ENCODE results near the gene TNS1. TPM values are rescaled to one million over a fixed set of nuclear protein-coding genes. Genes with fewer than 3 reads are reported as not detected.
"Not testable (repeated sequence)": the region's sequence is repeated elsewhere in the genome, so short reads cannot be mapped to it uniquely, and the experiment has no call there.

The TNS1 gene
- polyA plus RNA-seq, 4 donors, result 56.1 to 65.8 (median 61.6) TPM

DNA sequence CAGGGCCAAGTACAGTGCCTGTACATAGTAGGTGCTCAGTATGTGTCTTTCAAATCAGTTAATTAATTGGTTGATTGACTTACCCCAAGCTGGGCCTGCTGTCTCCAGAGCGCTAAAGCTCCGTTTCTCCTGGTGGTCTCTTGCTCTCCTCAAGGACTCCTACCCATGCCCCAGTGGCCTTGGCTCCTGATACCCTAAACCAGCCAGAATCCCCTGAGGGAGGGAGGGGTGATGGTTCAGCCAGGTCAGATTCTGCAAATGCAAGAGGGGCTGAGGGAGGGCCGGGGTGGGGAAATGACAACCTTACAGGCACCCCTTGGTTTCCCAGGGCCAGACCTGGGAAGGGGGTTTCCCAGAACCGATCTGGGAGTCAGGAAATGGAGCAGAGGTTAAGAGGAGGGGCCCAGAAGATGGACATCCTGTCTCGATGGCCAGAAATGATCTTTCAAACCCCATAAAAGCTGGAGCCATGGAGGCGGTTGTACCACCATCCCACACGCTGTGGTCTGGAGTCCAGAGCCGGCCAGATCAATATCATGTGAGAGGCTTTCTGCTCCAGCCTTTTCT lies 209.1 kb downstream of the TNS1 start:
- DNase-seq (ENCODE audit: low read depth in 4 of 4, low spot score in 3 of 4), result no peak

DNA sequence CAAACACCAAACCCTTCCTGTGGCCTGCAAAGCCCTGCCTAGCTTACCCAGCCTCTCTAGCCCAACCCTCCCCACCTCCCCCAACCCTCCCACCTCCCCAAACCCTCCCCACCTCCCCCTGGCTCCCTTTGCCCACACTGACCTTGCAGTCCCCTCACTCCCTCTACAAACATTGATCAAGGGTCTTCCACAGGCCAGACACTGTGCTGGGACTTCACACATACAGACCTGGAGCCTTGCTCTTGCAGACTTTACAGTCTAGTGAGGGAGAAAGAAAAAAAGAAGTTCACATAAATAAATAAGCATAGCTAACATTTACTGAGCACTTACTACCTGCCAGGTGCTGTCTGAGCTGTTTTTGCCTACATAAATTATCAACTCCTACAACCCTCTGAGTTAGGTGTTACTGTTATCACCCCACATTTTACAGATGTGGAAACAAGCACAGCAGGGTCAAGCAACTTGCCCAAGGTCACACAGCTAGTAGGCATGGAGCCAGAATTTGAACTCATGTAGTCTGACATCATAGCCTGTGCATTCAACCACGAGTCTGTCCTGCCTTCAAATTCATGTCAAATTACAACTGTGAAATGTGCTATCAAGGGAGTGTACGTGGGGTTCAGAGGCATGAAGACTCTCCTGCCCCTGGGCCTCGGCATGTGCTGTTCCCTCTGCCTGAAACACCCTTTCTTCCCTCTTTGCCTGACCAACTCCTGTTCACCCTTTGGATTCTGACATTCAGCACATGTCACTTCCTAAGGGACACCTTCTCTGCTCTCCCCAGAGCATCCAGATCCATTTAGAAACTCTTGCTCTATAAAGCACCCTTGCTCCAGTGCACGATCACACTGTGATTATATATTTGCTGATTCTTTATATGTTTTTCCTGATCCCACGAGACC lies 209.9 kb downstream of the TNS1 start:
- DNase-seq (ENCODE audit: low read depth in 4 of 4, low spot score in 3 of 4), result no peak

DNA sequence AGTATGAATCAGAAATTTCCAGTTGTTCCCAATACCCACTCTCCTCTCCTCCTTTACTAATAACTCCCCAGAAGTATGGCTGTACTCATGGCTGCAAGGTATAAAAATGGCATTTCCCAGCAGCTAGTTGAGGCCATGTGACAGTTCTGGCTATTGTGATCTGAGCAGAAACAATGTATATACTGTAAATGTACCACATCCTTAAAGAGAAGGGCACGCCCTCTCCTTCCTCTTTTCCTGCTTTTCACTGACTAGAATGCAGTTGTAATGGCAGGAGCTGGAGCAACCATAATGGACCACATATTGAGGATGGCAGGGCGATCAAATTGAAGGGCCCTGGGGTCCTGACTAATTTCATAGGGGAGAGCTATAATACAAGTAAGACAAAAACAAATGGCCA lies 211.2 kb downstream of the TNS1 start:
- no peak for DNase-seq (ENCODE audit: low read depth in 4 of 4, low spot score in 3 of 4)

DNA sequence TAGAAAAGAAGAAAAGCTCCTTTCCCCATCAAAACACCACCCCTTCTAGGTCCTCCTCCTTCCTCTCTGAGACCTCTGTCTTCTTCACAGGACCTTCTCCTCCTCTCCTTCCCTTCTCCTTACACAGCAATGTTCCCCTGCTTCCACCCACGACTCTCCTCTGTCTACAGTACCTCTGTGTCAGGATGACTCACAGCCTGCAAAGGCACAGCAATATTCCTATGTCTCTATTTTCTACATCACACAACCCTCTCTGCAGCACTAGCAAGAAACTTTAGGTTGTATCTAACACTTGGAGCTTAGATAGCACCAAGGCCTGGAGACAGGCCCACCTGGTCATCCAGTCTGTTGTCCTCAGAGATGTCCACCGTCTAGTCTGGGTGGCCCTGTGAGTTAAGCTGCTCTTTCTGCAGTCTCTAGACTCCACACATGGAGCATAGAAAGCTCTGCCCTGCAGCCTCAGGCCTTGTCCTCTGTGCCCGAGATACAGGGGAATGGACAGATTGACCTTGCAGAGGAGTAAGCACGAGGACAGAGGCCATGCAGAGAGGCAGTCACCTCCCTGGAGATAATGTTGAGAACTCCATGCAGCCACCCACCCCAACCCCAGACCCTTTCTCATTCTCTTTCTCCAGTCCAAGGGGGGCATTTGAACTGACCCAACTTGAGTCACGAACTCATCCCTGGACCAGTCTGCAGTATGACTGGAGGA lies 212.0 kb downstream of the TNS1 start:
- no peak for DNase-seq (ENCODE audit: low read depth in 4 of 4, low spot score in 3 of 4)

DNA sequence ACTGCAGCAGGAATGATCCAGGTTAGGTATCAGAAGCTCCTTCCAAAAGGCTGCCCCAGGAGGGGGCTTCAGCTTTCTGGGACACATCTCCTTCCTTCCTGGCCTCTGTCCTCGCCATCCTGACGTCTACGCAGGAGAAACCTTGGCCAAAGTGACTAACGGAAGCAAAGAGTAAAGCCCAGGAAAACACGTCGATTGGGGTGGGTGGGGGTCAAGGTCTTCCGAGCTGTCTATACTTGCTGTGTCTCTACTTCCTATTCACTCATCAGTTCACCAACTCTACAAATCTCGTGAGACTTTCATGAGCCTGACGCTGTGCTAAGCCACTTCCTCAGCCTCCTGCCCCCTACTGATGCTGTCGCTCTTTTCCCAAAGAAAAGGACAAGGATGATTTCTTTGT lies 212.6 kb downstream of the TNS1 start:
- DNase-seq (ENCODE audit: low read depth in 4 of 4, low spot score in 3 of 4), result no peak

DNA sequence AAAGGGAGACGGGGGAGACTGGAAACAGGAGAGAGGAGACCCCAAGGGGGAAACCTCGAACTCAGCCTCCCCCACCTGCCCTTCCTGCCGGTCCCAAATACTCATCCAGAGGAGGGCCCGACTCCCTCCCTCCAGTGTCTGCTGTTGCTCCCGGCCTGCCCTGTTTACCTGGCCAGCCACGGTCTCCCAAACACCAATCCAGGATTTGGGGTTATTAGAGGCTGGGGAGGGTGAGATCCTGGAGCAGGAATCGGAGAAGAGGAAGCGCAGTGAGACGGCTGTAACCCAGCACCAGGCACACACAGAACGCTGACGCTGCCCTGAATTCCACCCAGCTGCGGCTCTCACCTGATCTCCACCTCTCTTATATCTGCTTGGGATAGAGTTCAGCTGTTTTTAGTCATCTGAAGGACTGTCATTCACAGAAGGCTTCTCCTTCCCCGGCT lies 213.0 kb downstream of the TNS1 start:
- no peak for DNase-seq (ENCODE audit: low read depth in 4 of 4, low spot score in 3 of 4)

DNA sequence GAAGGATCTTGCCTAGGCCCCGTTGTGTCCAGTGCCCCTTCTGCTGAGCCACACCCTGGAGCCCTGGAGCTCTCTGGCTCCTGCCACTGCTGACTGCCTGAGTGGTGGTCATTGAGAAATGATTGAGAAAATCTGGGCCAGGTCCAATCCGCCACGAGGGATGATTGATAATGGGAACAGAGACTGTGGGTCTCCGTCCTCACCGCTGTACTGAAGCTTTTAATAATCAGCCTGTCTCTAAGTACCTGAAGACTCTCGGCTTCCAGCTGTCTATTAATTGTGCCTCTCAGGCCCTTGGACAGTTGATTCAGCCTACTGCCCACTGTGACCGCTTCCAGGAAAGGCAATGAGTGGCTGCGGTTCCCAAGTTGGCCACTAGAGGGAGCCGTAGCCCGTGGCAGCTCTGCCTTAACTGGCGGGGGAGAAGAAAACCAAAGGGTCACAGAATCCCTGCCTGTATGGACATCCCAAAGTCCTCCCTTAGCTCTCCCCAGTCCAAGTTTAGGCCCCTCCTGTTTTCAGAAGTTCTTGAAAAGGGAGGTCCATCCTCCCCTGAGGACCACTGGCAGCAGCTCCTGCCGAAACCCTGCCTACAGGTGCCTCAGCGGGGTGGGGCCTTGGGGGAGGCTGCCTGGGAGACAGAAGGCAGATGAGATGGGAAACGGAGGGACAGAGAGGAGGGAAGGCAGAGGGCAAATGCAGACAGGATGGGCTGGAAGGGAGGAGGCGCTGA lies 213.6 kb downstream of the TNS1 start:
- DNase-seq (ENCODE audit: low read depth in 4 of 4, low spot score in 3 of 4), result peak; percentile 64 to 74 (median 71)

DNA sequence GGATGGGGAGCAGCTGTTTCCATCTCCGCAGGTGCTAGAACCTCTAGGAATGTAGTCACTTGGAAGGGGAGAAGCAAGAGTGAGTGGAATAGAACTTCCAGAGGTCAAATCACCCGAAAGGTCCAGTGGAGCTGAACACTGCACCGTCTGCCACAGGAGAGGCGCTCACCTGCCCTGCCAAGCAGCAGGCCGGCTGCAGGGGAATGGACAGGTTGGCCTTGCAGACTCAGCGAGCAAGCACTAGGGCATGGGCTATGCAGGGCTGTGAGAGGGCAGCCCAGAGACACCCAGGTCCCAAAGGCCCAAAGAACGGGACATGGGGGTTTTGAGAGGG lies 214.2 kb downstream of the TNS1 start:
- no peak for DNase-seq (ENCODE audit: low read depth in 4 of 4, low spot score in 3 of 4)

DNA sequence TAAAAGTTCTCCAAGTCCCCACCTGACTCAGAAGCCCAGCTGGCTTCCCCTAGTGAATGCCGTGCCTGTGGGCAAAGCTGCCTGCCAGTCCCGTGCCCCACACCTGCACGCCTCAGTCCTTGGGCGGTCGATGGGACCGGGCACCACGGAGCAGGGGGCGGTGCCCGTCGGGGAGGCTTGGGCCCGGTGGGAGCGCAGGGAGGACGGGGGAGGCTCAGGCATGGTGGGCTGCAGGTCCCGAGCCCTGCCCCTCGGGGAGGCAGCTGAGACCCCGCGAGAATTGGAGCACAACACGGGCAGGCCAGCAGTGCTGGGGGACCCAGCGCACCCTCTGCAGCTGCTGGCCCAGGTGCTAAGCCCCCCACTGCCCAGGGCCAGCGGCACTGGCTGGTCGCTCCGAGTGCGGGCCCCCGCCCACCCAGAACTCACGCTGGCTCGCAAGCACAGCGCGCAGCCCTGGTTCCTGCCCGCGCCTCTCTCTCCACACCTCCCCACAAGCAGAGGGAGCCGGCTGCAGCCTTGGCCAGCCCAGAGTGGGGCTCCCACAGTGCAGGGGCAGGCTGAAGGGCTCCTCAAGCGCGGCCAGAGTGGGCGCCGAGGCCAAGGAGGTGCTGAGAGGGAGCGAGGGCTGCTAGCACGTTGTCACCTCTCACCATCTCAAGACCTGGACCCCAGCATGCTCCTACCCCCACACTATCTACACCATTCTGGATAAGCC lies 215.5 kb downstream of the TNS1 start:
- no peak for DNase-seq (ENCODE audit: low read depth in 4 of 4, low spot score in 3 of 4)

DNA sequence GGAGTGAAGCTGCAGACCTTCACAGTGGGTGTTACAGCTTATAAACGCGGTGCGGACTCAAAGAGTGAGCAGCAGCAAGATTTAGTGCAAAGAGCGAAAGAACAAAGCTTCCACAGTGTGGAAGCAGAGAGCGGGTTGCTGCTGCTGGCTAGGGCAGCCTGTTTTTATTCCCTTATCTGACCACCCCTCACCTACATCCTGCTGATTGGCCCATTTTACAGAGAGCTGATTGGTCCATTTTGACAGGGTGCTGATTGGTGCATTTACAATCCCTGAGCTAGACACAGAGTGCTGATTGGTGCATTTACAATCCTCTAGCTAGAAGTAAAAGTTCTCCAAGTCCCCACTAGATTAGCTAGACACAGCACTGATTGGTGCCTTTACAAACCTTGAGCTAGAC lies 216.2 kb downstream of the TNS1 start:
- DNase-seq (ENCODE audit: low read depth in 4 of 4, low spot score in 3 of 4), result not testable (repeated sequence)

DNA sequence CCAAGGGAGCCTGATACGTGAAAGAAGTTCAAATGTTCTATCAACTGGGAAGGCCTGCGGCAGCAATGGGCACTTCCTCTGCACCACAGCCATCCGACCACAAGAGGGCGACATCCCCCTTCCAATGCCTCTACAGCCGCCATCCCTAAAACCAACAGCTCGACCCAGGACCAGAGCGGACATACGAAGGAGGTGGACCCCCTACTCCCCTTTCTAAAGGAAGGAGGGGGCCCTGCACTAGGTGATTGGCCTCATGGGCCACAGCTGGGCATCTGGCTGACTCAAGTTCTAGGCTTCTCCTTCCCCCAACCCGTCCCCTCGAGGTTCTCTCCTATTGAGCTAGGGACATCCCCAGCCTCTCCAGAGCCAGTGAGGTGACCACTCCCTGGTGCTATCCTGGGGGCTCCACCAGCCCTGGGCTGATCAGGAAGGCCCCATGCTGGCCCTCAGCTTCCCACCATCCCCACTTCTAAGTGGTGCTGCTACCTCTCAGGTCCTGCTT lies 217.2 kb downstream of the TNS1 start:
- DNase-seq (ENCODE audit: low read depth in 4 of 4, low spot score in 3 of 4), result peak; percentile 51 to 71 (median 56)

DNA sequence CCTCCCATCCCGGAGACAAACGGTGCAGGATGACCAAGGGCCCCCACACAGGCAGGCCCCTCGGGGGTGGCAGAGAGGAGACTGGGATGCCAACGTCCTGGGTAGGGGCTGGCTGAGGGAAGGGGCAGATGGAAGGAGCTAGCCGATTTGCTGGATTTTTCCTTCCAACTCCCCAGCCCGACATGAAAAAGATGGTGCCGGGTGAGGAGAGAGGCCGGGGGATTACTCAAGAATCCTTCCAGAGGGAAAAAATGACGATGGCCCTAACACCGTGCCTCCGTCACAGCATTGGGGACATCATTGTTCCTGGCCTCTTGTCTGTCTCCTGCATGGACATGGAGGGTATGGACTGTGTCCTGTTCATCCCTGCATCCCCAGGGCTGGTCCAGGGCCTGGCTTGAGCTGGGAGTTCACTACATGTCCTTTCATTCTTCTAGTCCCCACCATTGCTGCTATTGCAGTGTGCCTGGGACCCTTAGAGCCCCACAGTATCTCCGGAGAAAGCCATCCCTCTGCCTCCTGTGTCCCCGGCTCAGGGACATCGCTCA lies 217.7 kb downstream of the TNS1 start:
- DNase-seq (ENCODE audit: low read depth in 4 of 4, low spot score in 3 of 4), result no peak

DNA sequence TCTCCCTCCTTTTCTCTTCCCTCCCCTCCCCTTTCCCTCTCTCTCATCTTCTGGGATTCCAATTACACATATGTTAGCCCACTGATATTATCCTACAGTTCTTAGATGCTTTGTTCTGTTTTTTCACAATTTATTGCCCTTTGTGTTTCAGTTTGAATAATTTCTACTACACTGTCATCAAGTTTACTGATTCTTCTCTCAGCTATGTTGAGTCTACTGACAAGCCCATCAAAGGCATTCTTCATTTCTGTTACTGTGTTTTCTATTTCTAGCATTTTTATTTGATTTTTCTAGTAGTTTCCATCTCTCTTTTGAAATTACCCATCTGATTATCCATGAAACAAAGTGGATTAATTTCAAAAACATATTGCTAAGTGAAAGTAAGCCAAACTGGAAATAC lies 219.6 kb downstream of the TNS1 start:
- DNase-seq (ENCODE audit: low read depth in 4 of 4, low spot score in 3 of 4), result no peak

DNA sequence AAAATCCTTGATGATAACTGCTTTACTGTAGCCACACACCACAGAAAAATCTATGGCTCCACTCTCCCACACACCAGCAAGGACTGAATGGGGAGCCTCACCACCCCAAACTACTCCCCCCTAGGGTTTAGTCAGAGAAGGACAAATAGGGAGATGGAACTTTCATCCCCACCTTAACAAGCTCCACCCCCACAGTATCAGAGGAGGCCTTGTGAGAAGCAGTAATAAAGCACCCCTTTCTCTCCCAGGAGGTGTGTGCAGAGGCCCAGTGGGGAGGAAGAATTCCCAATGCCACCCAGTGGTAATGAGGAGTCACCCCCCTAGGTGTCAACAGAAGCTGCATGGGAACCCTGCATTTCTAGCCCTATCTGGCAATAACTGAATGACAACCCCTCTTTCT lies 224.9 kb downstream of the TNS1 start:
- DNase-seq (ENCODE audit: low read depth in 4 of 4, low spot score in 3 of 4), result no peak

DNA sequence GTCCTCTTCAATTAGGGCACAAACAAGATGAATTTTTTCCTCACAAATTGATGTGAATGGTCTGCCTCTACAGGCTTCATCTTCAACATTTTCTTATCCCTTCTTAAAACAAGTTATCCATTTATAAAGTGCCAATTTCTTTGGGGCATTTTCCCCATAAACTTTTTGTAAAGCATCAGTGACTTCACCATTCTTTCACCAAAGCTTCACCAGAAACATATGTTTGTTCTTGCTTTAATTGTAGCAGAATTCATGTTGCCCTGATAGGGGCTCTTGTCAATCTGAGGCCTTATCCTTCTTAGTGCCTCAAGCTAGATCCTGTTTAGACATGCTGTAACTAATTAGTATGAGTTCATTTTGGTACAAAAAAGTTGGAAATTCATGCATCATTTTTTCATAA lies 226.2 kb downstream of the TNS1 start:
- no peak for DNase-seq (ENCODE audit: low read depth in 4 of 4, low spot score in 3 of 4)

DNA sequence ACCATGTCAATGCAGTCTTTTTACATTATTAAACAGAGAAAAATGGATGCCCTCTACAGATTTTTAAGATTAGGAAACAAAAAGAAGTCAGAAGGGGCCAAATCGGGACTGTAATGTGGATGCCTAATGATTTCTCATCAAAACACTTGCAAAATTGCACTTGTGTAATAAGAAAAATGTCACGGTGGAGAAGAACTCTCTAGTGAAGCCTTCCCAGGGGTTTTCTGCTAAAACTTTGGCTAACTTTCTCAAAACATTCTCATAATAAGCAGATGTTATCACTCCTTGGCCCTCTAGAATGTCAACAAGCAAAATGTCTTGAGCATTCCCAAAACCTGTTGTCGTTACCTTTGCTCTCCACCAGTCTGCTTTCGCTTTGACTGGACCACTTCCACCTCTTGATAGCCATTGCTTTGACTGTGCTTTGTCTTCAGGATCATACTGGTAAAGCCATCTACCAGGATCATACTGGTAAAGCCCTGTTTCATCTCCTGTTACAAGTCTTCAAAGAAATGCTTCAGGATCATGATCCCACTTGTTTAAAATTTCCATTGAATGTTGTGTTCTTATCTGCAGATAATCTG lies 226.8 kb downstream of the TNS1 start:
- DNase-seq (ENCODE audit: low read depth in 4 of 4, low spot score in 3 of 4), result no peak

DNA sequence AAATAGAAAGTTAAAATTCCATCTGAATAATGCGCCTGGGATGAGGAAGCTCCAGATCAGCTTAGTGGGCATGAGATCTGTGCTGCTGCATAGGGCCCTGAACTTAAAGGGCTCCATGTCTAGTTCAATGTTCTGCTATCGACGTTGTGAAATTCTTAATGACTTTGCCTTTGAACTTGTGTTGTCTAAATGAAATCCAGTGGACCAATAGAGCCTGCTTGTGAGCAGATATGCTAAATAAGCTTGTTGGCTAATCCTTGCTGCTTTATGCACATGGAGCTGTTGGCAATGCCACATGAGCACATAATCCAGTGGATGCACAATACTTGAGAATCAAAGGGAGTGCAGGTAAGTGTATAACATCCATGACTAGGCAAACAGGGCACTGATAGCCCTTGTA lies 228.6 kb downstream of the TNS1 start:
- no peak for DNase-seq (ENCODE audit: low read depth in 4 of 4, low spot score in 3 of 4)

DNA sequence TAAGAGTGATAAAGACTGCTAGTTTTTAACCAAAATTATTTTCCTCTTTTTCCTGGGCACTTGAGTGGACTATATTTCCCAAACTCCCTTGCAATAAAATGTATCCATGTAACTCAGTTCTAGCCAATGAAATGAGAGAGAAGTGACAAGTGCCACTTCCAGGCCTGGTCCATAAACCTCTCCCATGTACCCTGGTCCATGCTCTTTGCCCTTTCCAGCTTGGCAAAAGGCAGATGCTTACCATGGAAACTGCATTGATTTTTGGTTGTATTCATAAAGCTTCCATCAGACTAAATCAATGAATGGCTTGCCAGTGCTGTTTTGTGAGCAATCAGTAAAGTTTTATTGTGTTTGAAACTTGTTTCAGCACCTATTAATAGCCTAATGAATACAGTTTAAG lies 229.3 kb downstream of the TNS1 start:
- no peak for DNase-seq (ENCODE audit: low read depth in 4 of 4, low spot score in 3 of 4)

DNA sequence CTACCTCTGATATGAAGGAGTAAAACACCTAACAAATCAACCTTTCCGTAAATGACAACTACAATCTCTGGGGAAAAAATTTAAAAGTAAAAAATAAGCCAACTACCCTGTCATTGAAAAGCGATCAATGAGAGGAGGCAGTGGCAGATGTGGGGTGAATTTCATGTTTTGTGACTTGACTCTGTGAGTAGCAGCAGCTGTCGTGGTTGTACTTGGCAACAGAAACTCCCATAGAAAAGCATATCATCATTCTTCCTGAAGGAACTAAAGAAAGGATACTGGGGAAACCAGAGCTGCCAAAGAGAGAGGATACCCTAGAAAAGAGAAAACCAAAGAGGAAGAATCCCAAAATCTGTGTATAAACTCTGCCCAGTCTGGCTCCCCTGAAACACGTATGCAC lies 236.4 kb downstream of the TNS1 start:
- DNase-seq (ENCODE audit: low read depth in 4 of 4, low spot score in 3 of 4), result no peak
